Activated CD8-positive, alpha-beta memory T cell treated with anti-CD3 and anti-CD28 coated beads for 4 hours (primary cell): ENCODE data around the gene LRRC59.
"Not testable (repeated sequence)": the region's sequence is repeated elsewhere in the genome, so short reads cannot be mapped to it uniquely, and the experiment has no call there.

Source experiments
- DNase-seq, 2 donors: peaks; one replicate each; pipeline ENCODE4 v3.0.0-alpha.2; 2020; ENCODE audit warnings: low read depth in 2 of 2

LRRC59 gene

DNA sequence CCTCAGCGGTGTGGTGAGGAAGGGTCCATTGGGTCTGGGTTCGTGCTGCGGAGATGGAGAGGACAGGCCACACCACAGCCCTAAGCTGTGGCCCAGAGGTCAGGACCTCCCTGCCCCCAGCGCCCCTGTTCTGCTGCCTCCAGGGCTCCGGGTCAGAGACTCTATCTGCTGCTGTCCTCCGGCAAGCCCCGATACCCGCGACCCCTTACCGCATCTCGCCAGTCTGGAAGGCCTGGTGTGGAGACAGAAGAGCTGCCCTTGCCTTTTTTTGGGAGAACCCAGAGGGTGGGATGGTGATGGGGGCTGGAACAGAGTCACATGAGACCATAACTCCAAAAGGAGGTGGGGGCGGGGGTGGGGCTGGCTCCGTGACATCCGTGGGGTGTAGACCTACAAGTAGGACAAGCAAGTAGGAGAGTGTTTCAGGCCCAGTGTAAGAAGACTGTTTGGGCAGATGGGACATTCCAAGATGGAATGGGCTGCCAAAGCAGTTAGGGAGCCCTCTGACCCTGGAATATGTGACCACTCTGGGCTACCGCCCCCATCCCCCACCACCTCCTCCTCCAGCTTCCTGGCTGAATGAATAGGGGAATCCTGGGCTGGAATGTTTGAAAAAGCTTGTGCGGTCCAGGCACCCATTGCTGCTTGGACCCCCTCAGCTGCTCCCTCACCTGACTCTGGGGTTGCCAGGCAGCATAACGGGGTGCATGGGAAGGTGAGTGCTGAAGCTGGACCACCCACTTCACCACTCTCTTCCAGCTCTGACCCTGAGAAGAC lies 50.0 kb downstream of the LRRC59 start:
- DNase-seq: no peak

DNA sequence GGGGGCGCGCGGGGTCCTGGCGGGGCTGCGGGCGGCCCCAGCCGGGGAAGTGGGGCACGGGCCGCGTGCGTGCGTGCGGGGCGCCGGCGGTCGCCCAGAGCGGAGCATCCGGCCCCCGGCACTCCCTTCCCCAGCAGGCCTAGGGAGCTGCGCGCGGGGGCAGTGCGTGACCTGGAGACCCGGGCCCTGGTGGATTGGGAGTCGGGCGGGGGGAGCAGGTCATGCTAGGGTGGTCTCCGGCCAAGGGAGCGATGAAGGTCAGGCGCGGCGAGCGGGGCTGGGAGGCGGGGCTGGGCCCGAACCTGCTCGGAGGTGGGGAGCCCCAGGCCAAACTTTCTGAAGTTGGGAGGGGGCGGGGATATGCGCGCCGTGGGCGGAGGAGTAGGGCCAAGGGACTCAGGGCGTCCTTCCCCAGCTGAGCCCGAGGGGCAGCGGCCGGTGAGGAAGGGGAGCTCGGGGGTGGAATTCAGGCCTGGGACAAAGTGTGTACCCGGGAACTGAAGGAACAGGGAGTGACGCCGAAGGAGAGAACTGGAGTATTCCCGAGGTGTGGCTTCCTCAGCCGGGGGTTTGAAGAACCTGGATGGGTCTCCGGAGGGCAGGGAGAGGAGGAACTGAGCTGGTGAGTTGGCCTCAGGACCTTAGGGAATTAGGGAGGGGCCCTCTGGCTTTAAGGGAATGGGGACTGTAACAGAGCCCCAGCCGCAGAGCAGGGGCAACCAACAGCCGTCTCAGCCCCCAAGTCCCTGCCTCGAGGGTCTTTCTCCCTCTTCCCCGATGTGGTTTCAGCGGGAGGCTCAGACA lies 50.8 kb downstream of the LRRC59 start:
- peak in 1 of 2 donors; percentile 13 for DNase-seq

DNA sequence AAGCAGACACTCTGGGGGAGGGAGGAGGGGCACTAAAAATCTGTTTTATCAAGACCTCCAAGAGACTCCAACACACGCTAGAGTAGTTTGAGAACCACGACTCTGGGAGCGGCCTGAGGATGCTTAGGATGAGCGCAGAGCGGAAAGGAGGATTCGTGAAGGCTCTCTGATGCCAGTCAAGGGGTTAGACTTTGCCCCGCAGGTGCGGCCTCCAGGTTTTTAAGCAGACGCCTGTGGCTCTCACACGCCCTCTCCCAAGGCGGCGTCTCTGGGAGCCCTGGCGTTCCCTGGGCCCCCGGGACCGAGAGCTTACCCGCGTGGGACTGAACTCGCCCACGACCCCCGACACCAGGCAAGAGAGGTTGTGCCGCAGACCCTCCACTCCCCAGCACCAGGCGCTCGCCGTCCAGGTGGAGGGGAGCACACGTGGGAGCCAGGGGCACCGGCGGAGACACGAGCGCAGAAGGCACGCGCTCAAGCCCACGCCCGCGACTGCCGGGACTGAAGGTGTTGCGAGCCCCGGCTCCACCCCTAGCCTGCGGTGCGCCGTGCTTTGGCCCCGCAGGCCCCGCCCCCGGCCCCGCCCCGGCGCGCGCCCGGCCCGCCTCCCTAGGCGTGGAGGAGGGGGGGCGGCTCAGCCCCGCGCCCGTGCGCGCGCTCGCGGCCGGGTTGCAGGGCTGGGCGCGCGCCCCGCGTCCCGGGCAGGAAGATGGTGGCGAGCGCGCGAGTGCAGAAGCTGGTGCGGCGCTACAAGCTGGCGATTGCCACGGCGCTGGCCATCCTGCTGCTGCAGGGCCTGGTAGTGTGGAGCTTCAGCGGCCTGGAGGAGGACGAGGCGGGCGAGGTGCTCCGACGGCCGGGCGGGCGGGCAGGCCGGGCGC lies 51.7 kb downstream of the LRRC59 start, which contains the start of gene XYLT2:
XYLT2 (plus strand) TSS at position 695 of the 881 bp plus-strand sequence; CDS start at position 710, 15 bp downstream.
- peak; percentile 82 to 84 for DNase-seq

DNA sequence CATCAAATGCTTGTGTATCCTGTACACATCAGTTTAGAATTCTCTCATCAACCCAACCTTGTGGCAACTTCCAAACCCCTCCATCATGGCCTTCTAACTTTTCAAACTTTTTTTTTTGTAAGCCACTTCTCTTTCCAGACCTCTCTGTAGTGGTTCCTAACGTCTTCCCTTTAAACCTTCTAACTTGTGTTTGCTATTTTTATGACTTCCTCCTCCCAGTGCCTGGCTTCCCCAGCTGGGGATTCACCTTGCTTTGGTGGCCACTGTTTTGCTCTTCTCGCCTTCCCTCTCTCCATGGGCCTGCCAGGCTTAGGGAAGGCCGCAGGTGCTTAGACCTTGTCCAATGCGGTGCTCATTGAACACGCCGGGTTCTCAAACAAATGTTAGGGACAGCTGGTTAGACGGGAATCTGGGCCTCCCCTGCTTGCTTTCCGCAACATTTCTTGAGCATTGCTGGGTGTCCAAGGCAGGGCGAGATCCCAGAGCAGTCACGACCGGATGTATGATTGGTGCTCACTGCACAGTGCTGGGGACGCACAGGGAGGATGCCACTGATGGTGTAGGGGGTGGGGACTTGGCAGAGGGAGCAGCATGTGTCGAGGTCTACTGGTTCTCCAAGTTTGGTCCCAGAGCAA lies 52.5 kb downstream of the LRRC59 start:
- DNase-seq: no peak

DNA sequence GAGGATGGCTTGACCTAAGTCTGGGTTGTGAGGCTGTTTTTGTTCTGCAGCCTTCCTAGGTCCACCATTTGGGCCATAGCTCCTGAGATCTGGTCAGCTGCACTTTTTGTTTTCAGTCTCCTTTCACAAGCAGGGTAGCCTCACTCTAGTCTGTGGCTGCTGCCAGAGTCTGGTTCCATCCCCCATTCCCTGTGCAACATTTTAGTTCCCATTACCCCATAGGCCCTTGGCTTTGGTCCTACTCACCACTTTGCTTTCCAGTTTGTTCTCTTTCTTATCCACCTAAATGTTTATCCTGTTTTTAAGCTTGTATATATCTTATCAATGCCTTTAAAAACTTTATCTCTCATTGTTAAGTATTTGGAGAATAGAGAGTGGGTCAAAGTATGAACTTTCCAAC lies 57.9 kb downstream of the LRRC59 start:
- no peak for DNase-seq

DNA sequence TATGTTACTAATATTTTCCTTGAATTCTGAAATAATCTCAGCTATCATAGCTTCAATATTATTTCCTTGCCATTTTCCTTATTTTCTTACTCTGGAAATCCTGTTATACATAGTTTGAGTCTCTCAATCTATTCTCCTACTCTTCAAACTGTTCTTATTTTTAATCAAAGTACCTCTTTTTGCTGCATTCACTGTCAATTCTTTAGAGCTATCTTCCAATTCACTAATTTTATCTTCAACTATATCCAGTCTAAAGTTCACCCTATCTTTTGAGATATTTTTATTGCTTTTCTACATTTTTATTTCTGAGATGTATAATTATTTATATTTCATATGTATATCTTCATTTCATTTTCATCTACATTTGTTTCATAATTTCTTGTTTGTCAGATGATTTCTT lies 58.7 kb downstream of the LRRC59 start:
- no peak for DNase-seq

DNA sequence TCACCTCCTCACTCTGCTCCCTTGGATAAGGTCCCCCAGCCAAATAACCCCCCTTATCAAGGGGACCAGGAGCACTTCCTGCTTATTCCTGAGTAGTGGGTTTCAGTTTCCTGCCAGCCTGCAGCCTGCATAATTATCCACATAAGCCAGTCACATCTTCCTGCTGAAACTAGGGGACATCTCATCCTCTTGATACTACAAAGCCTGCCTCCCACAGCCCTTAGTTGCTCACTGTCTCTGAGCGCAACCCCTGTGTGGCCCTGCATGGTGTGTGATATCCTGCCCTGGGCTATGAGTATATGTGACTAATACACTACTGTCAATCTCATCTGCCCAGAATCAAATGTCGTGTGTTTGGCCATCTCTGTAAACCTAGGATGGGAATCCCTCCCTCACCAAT lies 59.4 kb downstream of the LRRC59 start:
- no peak for DNase-seq

DNA sequence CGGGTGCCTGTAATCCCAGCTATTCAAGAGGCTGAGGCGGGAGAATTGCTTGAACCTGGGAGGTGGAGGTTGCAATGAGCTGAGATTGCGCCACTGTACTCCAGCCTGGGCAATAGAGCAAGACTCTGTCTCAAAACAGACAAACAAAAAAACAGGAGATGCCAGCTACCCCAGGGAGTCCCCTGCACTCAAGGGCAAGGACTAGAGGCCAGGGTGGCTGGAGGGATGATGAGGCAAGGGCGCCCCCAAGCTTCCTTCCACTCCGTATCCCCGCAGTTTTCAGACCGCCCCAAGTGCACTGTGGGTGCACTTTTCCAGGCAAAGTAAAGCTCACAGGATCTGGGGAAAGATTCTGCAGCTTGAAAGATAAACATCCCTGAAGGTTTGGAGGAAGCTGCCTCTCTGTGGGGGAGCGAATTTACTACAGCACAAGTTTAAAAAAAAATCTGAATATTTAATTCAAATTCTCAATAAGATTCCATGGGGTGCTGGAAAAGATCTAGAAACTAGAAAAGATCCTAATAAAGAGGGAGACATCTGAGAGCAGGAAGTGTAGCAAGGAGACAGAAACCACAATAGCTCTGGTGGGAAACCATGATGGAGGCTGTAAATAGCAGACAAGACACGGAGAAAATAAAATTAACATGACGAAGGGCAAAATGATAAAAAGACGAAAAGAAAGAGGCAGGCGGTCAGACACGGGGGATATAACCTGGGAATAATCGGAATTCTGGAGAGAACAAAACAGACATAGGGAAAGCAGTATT lies 63.8 kb downstream of the LRRC59 start:
- not testable (repeated sequence) for DNase-seq

DNA sequence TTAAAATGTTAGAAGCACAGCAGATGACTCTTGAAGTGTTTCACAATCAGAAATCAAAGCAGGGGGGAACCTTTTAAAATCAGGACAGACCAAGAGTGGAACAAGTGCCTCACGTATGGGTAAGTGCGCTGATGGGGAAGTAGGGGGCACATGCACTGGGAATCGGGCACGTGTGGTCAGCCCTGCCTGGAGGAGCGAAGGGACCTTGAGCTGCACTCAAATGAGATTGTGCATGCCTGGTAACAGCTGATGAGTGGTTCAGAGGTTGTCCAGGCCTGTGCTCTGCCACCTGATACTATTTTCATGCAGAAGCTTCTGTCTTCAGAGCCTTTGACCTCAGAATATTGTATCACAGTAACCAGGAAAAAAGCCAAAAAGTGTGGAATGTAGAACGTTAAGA lies 65.1 kb downstream of the LRRC59 start:
- DNase-seq: no peak
